ENCODE measurements around the gene SCYL2. TPM values are rescaled to one million over a fixed set of nuclear protein-coding genes. Genes with fewer than 3 reads are reported as not detected.

SCYL2 gene
- total and polyA plus RNA-seq, 4 donors = 10.0 to 32.5 (median 18.9) TPM

DNA sequence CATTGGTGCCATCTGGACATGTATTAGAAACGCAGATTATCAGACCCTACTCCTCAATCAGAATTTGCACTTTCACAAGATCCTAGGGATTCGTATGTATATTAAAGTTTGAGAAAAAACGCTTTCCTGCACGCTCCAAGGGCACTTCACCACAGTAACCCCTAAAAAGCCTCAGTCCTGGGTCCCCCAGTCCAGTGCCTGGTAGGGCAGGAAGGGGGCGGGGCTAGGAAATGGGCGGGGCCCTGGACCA is 467 bp upstream of the SCYL2 start (continued):
- TF ChIP-seq YY1 (IDR thresholded peaks at IDR 0.05) = no peak

DNA sequence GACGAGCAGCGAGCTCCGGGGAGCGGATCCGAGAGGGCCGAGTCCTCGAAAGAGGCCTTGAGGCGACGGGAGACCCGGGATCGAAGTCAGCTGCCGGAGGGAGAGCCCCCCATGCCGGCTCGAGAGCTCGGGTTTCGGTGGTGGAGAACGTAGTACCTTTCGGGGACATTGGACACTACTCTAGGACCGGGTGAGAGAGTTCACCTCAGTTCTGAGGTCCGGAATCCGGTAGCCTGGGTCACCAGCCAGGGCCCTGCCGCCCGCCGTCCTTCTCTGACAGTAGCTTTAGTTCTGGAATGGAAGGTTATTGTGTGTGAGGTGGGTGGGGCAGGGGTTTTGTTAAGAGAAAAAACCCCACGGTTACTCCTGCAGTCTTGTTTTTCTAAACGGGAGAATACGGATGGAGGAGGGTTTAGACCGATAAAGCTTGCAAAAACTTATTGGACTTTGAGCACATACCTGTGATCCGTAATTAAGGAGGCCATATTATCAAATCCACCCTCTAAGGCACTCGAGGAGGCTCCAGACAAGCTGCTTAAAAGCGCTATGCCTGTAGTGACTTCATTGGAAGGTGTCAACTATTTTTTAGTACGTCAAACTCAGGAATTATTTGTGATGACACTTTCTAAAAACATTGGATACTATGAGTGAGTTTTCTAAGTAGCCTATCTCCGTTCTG is 765 bp downstream of the SCYL2 start:
- peak overlapping the region; percentile 97 to 98 for H3K9ac ChIP-seq (ENCODE audit: low read depth in 1 of 2, low read length in 2 of 2)
- no peaks in the 10 kb centered on the region for H3K36me3 ChIP-seq (ENCODE audit: control insufficient read depth in 4 of 4, insufficient read depth in 3 of 4, low read depth in 1 of 4, low read length in 3 of 4)
- DNase-seq (ENCODE audit: low spot score) = no peak
- TF ChIP-seq SP1 (IDR thresholded peaks at IDR 0.05) (no peak), FOXA1 (IDR thresholded peaks at IDR 0.05) (no peak), TAF1 (conservative IDR thresholded peaks at IDR 0.05) (no peak), RAD21 (IDR thresholded peaks at IDR 0.05) (no peak), HNF4A (conservative IDR thresholded peaks at IDR 0.05) (peak; percentile 35 to 41), GABPA (IDR thresholded peaks at IDR 0.05 in 1 of 2, conservative IDR thresholded peaks at IDR 0.05 in 1 of 2) (no peak)
- TF ChIP-seq, protein P1, sequence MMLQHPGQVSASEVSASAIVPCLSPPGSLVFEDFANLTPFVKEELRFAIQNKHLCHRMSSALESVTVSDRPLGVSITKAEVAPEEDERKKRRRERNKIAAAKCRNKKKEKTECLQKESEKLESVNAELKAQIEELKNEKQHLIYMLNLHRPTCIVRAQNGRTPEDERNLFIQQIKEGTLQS (IDR thresholded peaks at IDR 0.05) = no peak
- TF ChIP-seq, protein P2, sequence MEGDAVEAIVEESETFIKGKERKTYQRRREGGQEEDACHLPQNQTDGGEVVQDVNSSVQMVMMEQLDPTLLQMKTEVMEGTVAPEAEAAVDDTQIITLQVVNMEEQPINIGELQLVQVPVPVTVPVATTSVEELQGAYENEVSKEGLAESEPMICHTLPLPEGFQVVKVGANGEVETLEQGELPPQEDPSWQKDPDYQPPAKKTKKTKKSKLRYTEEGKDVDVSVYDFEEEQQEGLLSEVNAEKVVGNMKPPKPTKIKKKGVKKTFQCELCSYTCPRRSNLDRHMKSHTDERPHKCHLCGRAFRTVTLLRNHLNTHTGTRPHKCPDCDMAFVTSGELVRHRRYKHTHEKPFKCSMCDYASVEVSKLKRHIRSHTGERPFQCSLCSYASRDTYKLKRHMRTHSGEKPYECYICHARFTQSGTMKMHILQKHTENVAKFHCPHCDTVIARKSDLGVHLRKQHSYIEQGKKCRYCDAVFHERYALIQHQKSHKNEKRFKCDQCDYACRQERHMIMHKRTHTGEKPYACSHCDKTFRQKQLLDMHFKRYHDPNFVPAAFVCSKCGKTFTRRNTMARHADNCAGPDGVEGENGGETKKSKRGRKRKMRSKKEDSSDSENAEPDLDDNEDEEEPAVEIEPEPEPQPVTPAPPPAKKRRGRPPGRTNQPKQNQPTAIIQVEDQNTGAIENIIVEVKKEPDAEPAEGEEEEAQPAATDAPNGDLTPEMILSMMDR (IDR thresholded peaks at IDR 0.05; ENCODE audit: low read depth, low read length, missing input control) = no peak
- TF ChIP-seq, protein P3, sequence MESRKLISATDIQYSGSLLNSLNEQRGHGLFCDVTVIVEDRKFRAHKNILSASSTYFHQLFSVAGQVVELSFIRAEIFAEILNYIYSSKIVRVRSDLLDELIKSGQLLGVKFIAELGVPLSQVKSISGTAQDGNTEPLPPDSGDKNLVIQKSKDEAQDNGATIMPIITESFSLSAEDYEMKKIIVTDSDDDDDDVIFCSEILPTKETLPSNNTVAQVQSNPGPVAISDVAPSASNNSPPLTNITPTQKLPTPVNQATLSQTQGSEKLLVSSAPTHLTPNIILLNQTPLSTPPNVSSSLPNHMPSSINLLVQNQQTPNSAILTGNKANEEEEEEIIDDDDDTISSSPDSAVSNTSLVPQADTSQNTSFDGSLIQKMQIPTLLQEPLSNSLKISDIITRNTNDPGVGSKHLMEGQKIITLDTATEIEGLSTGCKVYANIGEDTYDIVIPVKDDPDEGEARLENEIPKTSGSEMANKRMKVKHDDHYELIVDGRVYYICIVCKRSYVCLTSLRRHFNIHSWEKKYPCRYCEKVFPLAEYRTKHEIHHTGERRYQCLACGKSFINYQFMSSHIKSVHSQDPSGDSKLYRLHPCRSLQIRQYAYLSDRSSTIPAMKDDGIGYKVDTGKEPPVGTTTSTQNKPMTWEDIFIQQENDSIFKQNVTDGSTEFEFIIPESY (IDR thresholded peaks at IDR 0.05) = no peak
- no peaks in the 10 kb centered on the region for H3K9me3 ChIP-seq (ENCODE audit: control insufficient read depth in 4 of 4, low read length in 3 of 4)
- peak overlapping the region; percentile 94 to 97 for H3K27ac ChIP-seq (ENCODE audit: low read depth in 1 of 2, low read length in 2 of 2)
- H3K27me3 ChIP-seq (ENCODE audit: control insufficient read depth in 4 of 4, insufficient read depth in 4 of 4, low read length in 3 of 4) = no peaks in the 10 kb centered on the region
- under 1% methylated on average over 33 of the region's 33 CpGs for WGBS
- H3K4me1 ChIP-seq (ENCODE audit: control insufficient read depth in 4 of 4, insufficient read depth in 4 of 4, low read length in 3 of 4) = peaks cover 3 to 19% (median 18%) of the 10 kb centered on the region in 4 donors
- H3K4me3 ChIP-seq (ENCODE audit: low read depth in 1 of 3, low read length in 3 of 3) = peak overlapping the region; percentile 74 to 90 (median 86)

DNA sequence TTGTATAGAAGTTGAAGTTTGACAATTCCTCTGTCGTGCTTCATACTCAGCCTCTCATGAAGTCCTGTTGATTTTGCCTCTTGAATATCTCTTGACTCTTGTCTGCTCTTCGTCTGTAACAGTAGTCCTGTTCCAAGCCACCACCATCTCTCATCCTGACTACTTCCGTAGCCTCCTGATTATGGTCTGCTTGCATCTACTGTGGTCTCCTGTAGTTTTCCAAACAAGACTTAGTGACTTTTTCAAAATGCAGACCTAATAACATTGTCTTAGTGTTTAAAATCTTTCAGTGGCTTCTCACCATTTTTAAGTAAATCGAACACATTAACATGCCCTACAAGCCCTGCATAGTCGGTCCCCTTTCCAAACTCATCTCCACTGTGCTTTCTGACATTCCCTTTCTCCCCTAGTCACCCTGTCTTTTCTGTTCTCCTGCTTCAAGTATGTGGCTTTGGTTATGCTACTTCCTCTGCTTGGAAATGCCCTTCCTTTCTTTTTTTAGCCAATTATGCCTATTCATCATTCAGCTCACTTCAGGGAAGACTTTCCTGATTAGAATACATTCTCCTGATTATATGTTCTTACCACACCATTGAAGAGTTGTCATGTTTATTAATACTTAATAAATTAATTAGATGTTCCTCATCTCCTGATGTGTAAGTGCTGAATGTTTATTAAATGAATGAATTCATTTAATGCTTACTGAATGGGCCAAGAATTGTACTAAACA is 2.0 kb downstream of the SCYL2 start:
- TF ChIP-seq FOXA2 (IDR thresholded peaks at IDR 0.05) (no peak), JUND (IDR thresholded peaks at IDR 0.05) (no peak), RAD21 (IDR thresholded peaks at IDR 0.05) (no peak), HNF4A (conservative IDR thresholded peaks at IDR 0.05) (no peak), GABPA (IDR thresholded peaks at IDR 0.05 in 1 of 2, conservative IDR thresholded peaks at IDR 0.05 in 1 of 2) (no peak), SP1 (IDR thresholded peaks at IDR 0.05) (no peak), YY1 (IDR thresholded peaks at IDR 0.05) (no peak), TAF1 (conservative IDR thresholded peaks at IDR 0.05) (no peak), NR2F2 (IDR thresholded peaks at IDR 0.05) (no peak), EGR1 (IDR thresholded peaks at IDR 0.05; ENCODE audit: low read depth in 2 of 2) (no peak)
- TF ChIP-seq, protein P2 (IDR thresholded peaks at IDR 0.05; ENCODE audit: low read depth, low read length, missing input control) = no peak
- TF ChIP-seq, protein P1 (IDR thresholded peaks at IDR 0.05) = no peak
- TF ChIP-seq, protein P4, sequence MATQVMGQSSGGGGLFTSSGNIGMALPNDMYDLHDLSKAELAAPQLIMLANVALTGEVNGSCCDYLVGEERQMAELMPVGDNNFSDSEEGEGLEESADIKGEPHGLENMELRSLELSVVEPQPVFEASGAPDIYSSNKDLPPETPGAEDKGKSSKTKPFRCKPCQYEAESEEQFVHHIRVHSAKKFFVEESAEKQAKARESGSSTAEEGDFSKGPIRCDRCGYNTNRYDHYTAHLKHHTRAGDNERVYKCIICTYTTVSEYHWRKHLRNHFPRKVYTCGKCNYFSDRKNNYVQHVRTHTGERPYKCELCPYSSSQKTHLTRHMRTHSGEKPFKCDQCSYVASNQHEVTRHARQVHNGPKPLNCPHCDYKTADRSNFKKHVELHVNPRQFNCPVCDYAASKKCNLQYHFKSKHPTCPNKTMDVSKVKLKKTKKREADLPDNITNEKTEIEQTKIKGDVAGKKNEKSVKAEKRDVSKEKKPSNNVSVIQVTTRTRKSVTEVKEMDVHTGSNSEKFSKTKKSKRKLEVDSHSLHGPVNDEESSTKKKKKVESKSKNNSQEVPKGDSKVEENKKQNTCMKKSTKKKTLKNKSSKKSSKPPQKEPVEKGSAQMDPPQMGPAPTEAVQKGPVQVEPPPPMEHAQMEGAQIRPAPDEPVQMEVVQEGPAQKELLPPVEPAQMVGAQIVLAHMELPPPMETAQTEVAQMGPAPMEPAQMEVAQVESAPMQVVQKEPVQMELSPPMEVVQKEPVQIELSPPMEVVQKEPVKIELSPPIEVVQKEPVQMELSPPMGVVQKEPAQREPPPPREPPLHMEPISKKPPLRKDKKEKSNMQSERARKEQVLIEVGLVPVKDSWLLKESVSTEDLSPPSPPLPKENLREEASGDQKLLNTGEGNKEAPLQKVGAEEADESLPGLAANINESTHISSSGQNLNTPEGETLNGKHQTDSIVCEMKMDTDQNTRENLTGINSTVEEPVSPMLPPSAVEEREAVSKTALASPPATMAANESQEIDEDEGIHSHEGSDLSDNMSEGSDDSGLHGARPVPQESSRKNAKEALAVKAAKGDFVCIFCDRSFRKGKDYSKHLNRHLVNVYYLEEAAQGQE (IDR thresholded peaks at IDR 0.05) = no peak
- TF ChIP-seq, protein P5, sequence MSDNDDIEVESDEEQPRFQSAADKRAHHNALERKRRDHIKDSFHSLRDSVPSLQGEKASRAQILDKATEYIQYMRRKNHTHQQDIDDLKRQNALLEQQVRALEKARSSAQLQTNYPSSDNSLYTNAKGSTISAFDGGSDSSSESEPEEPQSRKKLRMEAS (IDR thresholded peaks at IDR 0.05) = no peak
- Histone ChIP-seq H3K9ac (ENCODE audit: low read depth in 1 of 2, low read length in 2 of 2) (no peak overlapping the region), H3K4me3 (ENCODE audit: low read depth in 1 of 3, low read length in 3 of 3) (peak overlapping the region; percentile 20 to 90 (median 74)), H3K36me3 (ENCODE audit: control insufficient read depth in 4 of 4, insufficient read depth in 3 of 4, low read depth in 1 of 4, low read length in 3 of 4) (no peaks in the 10 kb centered on the region), H3K27ac (ENCODE audit: low read depth in 1 of 2, low read length in 2 of 2) (no peak overlapping the region), H3K27me3 (ENCODE audit: control insufficient read depth in 4 of 4, insufficient read depth in 4 of 4, low read length in 3 of 4) (no peaks in the 10 kb centered on the region), H3K4me1 (ENCODE audit: control insufficient read depth in 4 of 4, insufficient read depth in 4 of 4, low read length in 3 of 4) (peaks cover 3 to 19% (median 18%) of the 10 kb centered on the region in 4 donors), H3K9me3 (ENCODE audit: control insufficient read depth in 4 of 4, low read length in 3 of 4) (no peaks in the 10 kb centered on the region)
- WGBS = 44% methylated on average over 5 of the region's 5 CpGs
- no peak for DNase-seq (ENCODE audit: low spot score)

Measured in liver (tissue), 9 donors.